Coronary artery (tissue), 2 donors: ENCODE measurements around the gene CEP95.
"Not testable (repeated sequence)": the region's sequence is repeated elsewhere in the genome, so short reads cannot be mapped to it uniquely, and the experiment has no call there.

Experiments used
- DNase-seq: peaks from one replicate; pipeline ENCODE4 v3.0.0-alpha.2; 2017; ENCODE audit warnings: low spot score
- H3K27ac ChIP-seq, 2 donors: fragments of 200-600 bp; sonication (generic); one replicate each; pipeline ENCODE4 v1.5.1; 2016 to 2019
- H3K4me3 ChIP-seq: fragments of 200-600 bp; sonication (generic); 2 replicates; pipeline ENCODE4 v1.5.1; 2016; ENCODE audit warnings: mild to moderate bottlenecking, moderate library complexity
- CTCF ChIP-seq: fragments of 200-600 bp; sonication (generic); IDR thresholded peaks from one replicate; pipeline ENCODE4 v1.5.1; 2019; ENCODE audit warnings: antibody characterized with exemption

Gene CEP95

GRCh38 chr17:64571746-64572145, 65.0 kb downstream of the CEP95 start:
- H3K4me3 ChIP-seq, result no peak overlapping the region
- no peak overlapping the region for H3K27ac ChIP-seq
- no peak for DNase-seq
- TF ChIP-seq CTCF, result no peak

GRCh38 chr17:64572682-64573154, 65.9 kb downstream of the CEP95 start:
- DNase-seq, result no peak
- no peak for TF ChIP-seq CTCF
- Histone ChIP-seq H3K27ac (no peak overlapping the region), H3K4me3 (no peak overlapping the region)

- DNase-seq, result no peak
- no peak for TF ChIP-seq CTCF
- Histone ChIP-seq H3K4me3 (no peak overlapping the region), H3K27ac (no peak overlapping the region)
Observed at GRCh38 chr17:64573214-64573613, 66.4 kb downstream of the CEP95 start.

GRCh38 chr17:64574646-64575045, 67.9 kb downstream of the CEP95 start:
- no peak overlapping the region for H3K27ac ChIP-seq
- no peak for DNase-seq
- no peak for TF ChIP-seq CTCF
- H3K4me3 ChIP-seq, result no peak overlapping the region

GRCh38 chr17:64575431-64575830, 68.7 kb downstream of the CEP95 start:
- no peak for TF ChIP-seq CTCF
- no peak overlapping the region for H3K27ac ChIP-seq
- no peak for DNase-seq
- no peak overlapping the region for H3K4me3 ChIP-seq

- not testable (repeated sequence) for H3K4me3 ChIP-seq, H3K27ac ChIP-seq, DNase-seq
Observed at GRCh38 chr17:64577025-64577424, 70.2 kb downstream of the CEP95 start.

- TF ChIP-seq CTCF, result no peak
- DNase-seq, result no peak
- H3K27ac ChIP-seq, result no peak overlapping the region
Observed at GRCh38 chr17:64579917-64580316, 73.1 kb downstream of the CEP95 start.

More at GRCh38 chr17:64579917-64580316, 73.1 kb downstream of the CEP95 start:
- H3K4me3 ChIP-seq, result no peak overlapping the region
